Measurements from ENCODE around the gene LUM.
A peak's percentile ranks its signal among the peaks of the same experiment; 100 is the strongest.

Gene LUM

DNA sequence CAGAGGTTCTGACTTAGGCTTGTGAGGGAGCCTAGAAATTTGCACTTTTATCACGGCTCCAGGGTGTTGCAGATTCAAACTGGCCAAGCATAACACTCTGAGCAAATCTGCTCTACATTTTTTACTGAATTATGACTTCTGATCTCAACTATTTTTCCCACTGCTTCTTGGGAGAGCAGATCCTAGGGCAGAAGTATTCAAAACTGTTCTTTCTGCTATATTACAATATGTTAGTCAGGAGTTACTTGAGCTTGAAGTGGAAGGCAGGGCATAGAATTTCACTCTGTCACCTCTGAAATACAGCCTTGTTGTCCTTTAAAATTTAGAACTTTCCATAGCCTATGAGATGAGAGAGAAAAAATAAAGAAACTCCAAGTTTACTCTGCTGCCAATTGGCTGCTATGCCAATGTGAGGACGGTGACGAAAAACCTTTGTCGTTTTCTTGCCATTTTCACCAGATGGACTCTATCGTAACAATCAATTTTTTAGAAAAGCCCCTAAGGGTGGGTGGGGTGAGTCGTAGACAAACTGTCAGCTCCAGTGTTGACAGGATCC lies 37.1 kb downstream of the LUM start:
- peak; percentile 53 for DNase-seq (ENCODE audit: low read depth)

DNA sequence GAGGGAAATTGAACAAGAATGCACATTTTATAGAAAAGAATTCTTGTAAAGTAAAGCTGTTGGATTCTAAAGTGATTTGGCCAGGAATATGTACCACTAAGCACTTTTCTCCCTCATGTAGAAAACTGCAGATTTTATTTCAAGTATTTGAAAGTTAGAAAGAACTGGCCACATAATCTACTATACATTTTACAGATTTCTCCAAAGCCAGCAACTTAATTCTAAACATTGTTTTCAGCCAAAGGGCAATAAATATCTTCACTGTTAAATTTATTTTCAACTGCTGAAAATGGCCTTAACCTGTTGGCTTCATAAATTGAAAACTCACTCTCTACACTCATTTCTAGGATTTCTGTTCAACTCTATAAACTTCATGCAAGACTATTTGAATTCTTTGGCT lies 37.9 kb downstream of the LUM start:
- DNase-seq (ENCODE audit: low read depth) = no peak

DNA sequence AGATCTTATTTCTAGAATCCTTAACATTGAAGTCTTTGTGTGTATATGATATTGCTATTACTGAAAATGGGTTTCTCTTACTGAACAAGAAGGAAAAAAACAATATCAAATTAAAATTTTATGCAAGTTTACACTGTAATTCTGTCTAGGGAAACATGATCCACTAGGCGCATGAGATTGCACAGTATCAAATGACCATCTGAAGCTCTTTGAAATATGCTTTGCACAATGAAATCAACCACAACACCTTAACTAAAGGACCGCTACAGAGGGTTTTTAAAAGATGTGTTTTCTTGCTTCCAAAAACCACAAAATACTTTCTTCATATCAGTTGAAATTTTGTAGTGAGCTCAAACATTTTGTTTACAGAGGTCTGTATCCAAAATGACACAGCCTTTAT lies 38.4 kb downstream of the LUM start:
- DNase-seq (ENCODE audit: low read depth) = no peak

DNA sequence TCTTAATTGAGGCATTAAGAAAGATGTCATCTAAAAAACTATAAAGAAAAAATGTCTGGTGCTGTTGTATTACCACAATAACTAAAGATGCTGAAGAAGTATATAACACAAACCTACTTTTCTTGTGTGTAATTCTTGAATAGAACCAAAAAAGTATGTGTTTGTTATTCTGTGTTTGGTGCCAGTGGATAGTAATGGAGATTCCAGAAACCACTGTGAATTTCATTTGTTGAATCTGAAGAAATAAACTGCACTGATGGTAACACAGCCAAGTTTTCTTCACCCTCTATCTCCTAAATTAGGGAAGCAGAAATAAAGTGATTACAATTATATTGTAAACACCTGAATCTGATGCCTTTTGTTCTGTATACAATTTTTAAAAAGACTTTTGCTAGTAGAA lies 40.4 kb downstream of the LUM start:
- DNase-seq (ENCODE audit: low read depth) = no peak

DNA sequence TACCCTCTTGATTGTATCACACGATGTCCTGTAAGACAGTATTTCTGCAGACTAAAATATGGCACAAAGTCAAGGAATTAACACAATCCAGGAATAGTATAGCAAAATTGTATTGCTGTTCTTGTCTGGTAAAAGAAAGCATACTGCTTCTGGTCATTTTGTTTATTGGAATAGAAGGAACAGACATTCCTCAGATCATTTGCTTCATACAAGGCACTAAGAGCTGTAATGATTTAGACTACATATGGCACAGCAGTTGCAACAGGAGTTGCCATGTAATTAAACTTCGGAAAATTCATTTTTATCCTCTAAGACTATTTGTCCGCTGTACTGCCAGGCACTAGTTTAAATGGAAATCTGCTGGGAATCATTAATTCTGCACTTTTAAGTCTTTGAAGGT lies 45.9 kb downstream of the LUM start:
- no peak for DNase-seq (ENCODE audit: low read depth)

DNA sequence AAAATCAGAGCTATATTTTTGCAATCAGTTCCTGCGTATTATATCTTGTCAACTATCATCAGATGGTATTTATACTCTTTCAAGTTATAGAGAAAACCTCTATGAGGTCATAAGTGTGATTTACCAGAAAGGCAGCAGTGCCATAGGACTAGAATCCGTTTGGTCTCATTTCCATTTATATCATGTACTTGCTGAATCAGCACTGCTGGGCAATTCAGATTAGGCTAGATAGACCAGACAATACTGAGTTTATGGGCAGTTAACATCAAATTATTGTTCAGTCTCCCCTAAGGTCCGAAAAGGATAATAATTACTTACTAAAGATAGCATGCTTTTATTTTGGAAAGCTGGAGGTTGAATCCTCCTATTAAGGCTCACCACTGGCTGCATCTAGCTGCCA lies 46.7 kb downstream of the LUM start:
- no peak for DNase-seq (ENCODE audit: low read depth)

DNA sequence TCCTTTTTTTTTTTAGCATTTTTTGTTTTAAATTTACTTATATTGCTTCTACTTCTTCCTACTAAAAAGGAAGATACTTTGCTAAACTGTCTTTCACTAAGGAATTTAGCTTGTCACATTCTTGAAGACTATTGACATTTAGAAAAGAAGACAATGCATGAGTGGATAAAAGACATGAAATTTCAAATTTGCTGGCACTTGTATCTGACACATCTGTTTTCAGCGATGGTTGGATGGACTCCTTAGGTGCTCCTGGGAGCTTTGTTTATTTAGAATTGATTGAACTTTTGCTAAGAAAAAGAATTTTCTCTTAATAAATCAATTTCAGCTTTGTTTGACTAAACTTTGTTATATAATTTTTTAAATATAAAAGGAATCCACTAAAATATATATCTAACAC lies 50.2 kb downstream of the LUM start:
- no peak for DNase-seq (ENCODE audit: low read depth)

DNA sequence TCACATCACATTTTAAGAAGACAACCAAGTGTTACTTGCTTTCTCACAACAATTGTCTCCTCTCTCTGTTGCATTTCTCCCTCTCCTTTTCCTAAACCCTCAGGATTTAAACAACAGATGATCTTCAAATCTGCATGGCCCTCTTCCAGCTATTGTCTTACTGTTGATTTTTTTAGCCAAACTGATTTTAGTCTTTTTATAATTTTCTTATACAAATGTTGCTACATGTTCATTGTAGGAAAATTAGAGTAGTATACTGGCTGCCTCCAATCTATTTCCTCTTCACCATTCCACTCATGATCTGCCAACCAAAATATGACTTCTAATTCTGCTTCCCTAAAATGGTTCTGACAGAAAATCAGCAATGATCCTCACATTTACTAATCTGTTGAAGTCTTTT lies 52.1 kb downstream of the LUM start:
- DNase-seq (ENCODE audit: low read depth) = no peak

DNA sequence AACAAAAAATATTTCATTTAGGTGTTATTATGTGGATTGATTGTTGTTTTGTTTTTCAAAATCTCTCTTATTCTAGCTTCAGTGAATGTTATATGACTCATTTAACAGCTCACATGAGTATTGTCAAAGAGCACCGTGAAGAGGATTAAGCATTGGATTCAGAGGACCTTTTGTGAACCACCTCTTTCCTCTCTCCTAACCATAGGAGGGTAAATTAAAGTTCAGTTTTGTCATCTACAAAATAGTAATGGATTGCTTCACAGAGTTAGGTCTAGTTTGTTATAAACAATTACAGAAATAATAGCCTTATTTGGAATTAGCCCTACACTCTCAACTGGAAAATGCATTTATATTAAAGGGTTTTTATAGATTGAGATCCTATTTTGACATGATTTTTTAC lies 52.5 kb downstream of the LUM start:
- no peak for DNase-seq (ENCODE audit: low read depth)

DNA sequence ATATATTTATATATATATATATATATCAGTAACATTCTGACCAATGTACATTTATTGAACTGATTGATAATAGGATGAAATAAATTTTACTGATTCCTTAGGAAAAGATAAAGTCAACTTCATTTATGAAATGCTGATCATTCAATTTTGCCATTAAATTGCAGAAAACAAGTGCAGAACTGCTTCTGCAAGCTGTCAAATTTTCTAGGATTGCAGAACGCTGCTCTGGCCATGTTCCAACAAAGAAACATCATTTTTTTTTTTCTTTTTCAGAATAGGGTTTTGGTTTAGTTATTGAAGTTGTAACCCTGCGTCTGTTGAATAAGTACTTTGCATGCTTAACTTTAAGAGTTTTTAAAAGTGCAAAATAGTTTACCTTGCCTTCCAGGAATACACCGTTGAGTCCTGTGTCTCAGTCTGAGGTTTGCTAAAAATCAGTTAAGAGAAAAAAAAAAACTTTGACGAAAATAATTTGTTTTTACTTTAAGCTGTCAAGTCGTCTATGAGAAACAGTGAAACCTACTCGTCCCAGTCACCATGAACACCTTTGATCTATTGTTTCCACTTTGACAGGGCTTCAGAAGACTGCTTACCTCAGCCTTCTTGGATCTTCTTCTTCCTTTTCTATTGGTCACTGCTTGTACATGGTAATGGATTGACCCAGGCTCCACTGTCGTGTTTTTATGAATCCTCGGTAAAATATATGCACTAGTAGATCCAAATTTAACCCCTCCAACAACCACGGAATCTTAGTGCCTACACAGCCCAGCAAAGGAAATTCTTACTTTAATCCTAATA lies 53.7 kb downstream of the LUM start, which contains the start of gene KERA:
KERA (minus strand) TSS at position 657 of the 798 bp plus-strand sequence. CDS start 1,743 bp downstream, outside the sequence.
- no peak for DNase-seq (ENCODE audit: low read depth)

DNA sequence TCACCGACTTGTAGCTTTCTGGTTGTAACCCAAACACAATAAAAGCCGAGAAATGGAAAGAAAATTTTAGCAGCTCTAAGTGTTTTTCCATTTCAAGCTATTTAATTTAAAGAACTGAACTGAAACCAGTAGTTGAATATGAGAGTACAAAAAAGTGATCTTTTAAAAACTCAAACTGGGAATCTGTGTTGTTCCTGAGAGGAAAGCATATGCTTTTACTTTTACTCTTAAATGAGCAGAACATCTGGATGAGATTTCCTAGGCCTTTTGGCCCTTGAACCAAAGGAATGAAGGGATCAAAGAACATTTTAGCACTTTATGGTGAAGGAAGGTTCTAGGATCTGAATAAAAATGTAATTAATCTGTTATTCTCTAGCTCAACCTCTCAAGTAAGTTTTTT lies 54.8 kb downstream of the LUM start:
- DNase-seq (ENCODE audit: low read depth) = no peak

DNA sequence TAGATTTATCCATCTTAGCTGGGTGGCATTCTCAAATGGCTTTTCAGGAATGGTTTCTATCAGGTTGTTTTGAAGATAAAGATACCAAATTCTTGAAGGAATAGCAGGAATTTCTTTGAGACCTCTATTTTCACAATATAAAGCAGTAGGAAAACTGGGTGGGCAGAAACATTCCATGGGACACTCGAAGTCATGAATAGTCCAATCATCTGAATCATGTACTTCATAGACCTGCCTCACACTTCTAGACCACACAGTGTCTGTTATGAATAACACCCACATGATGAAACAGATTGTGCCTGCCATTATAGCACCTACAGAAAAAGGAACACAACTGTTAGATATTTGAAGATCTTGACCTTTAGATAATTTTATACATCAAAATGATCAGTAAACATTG lies 55.3 kb downstream of the LUM start:
- no peak for DNase-seq (ENCODE audit: low read depth)

DNA sequence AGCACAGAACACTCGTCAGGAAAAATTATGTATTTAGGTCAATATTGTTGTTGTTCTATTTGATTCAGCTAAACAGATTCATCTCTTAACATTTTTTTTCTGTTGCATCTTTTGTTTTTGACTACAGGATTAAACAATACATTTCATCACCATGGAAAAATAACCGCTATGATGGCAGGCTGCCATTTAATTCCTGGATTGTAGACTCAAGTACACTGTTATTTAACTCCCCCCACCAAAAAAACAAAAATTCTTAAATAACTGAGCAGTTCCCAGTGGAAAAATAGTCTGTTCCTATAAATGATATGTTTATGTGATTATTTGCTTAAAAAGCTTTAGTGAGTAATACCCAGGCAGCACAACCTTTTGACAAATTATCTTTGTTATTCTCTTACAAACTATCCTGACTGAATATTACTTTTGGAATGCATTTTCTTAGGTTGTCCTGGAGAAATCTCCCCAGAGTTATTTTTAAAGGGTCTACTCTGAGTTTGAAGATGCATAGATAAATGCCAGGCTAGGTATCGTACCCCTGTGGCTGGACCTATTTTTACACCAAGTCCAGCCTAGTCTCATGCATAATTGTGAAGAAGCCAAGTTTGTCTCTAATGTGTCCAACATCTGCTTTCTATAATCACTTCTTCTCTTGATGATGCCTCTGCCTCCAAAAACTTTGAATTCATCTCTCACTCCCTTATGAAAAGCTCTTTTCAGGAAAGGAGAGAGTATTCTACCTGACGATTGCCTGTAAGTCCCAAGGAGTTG lies 57.2 kb downstream of the LUM start:
- peak; percentile 73 for DNase-seq (ENCODE audit: low read depth)
